Activated naive CD8-positive, alpha-beta T cell treated with anti-CD3 and anti-CD28 coated beads, Interleukin-2, amount 10 ng/mL, durations not matched to agents 7 days and 5 days (primary cell): ENCODE measurements around the gene CAPNS2. TPM values are rescaled to one million over a fixed set of nuclear protein-coding genes. Genes with fewer than 3 reads are reported as not detected.

Experiments
- total RNA-seq, 2 experiments: library from RNA; stranded (reverse); gene quantifications; one replicate each; pipeline ENCODE4 v1.2.3, GENCODE V29; 2021

CAPNS2 gene
- total RNA-seq, 2 experiments from 2014 or later = not detected

Other genes starting within 250 kb of the CAPNS2 start
- gene IRX6, start 242.5 kb upstream of the CAPNS2 start, total RNA-seq = not detected
- under 1 TPM; 0.28 TPM for gene MMP2, start 87.5 kb upstream of the CAPNS2 start, total RNA-seq
- 1 to 10 TPM in 1 of 2 experiments, under 1 TPM in 1; 0.30 to 1.4 TPM for gene LPCAT2, start 57.6 kb upstream of the CAPNS2 start, total RNA-seq
- gene SLC6A2, start 89.3 kb downstream of the CAPNS2 start, total RNA-seq = not detected